Hepatocyte (in vitro differentiated cells): Measurements from ENCODE around the gene DOHH. TPM values are rescaled to one million over a fixed set of nuclear protein-coding genes. Genes with fewer than 3 reads are reported as not detected.

Experiments
- DNase-seq: peaks from one replicate; pipeline ENCODE4 v3.0.0-alpha.2; 2016; ENCODE audit warnings: low spot score
- H2AFZ ChIP-seq: fragments of 200-600 bp; sonication (generic); 2 replicates; pipeline ENCODE4 v1.6.0; 2016; ENCODE audit warnings: antibody characterized with exemption, mild to moderate bottlenecking
- H3K27ac ChIP-seq: fragments of 200-600 bp; sonication (generic); 2 replicates; pipeline ENCODE4 v1.5.1; 2016; ENCODE audit warnings: mild to moderate bottlenecking
- H3K27me3 ChIP-seq: fragments of 200-600 bp; sonication (generic); 2 replicates; pipeline ENCODE4 v1.6.1; 2016
- H3K36me3 ChIP-seq: fragments of 200-600 bp; sonication (generic); replicated peaks from 2 replicates; pipeline ENCODE4 v1.5.1; 2016; ENCODE audit warnings: low read depth; ENCODE audit not compliant: insufficient read depth
- H3K4me1 ChIP-seq: fragments of 200-600 bp; sonication (generic); 2 replicates; pipeline ENCODE4 v1.5.1; 2016; ENCODE audit warnings: mild to moderate bottlenecking, moderate library complexity; ENCODE audit not compliant: insufficient read depth
- H3K4me2 ChIP-seq: fragments of 200-600 bp; sonication (generic); 2 replicates; pipeline ENCODE4 v1.6.0; 2016
- H3K4me3 ChIP-seq: fragments of 200-600 bp; sonication (generic); 2 replicates; pipeline ENCODE4 v1.5.1; 2016; ENCODE audit warnings: mild to moderate bottlenecking
- H3K79me2 ChIP-seq: fragments of 200-600 bp; sonication (generic); 2 replicates; pipeline ENCODE4 v1.6.0; 2017; ENCODE audit warnings: mild to moderate bottlenecking
- H3K9me2 ChIP-seq: fragments of 200-600 bp; sonication (generic); replicated peaks from 2 replicates; pipeline ENCODE4 v1.6.0; 2017; ENCODE audit warnings: mild to moderate bottlenecking; ENCODE audit not compliant: insufficient read depth
- H3K9me3 ChIP-seq: fragments of 200-600 bp; sonication (generic); 2 replicates; pipeline ENCODE4 v1.5.1; 2016; ENCODE audit warnings: low read depth, mild to moderate bottlenecking
- H4K20me1 ChIP-seq: fragments of 200-600 bp; sonication (generic); 2 replicates; pipeline ENCODE4 v1.6.0; 2016; ENCODE audit warnings: mild to moderate bottlenecking; ENCODE audit not compliant: insufficient read depth, poor library complexity, severe bottlenecking
- CTCF ChIP-seq: fragments of 200-600 bp; sonication (generic); IDR thresholded peaks from 2 replicates; pipeline ENCODE4 v1.5.1; 2016; ENCODE audit warnings: antibody characterized with exemption, mild to moderate bottlenecking; ENCODE audit not compliant: poor library complexity
- EZH2 ChIP-seq: fragments of 200-600 bp; sonication (generic); IDR thresholded peaks from 2 replicates; pipeline ENCODE4 v1.6.1; 2016; ENCODE audit warnings: antibody characterized with exemption, mild to moderate bottlenecking, borderline replicate concordance
- EZH2phosphoT487 ChIP-seq: fragments of 200-600 bp; sonication (generic); IDR thresholded peaks from one replicate; pipeline ENCODE4 v1.6.1; 2018; ENCODE audit warnings: antibody characterized with exemption, mild to moderate bottlenecking, low read depth, moderate library complexity; ENCODE audit not compliant: unreplicated experiment, severe bottlenecking
- WGBS: methylation state at CpG from one replicate; pipeline ENCODE4 v1.1.6; 2016; ENCODE audit warnings: low lambda C conversion rate; ENCODE audit errors: missing lambda C conversion rate; 5-methylcytosine and 5-hydroxymethylcytosine counted together
- polyA plus RNA-seq: library from polyadenylated mRNA; unstranded; fragments of >200 nt; fragmentation: Nextera tagmentation; extraction: Ambion mirVana; gene quantifications from 2 replicates; pipeline ENCODE4 v1.2.1, GENCODE V29; 2016
- total RNA-seq: library from RNA; depleted of rRNA; stranded (reverse); fragments of >200 nt; gene quantifications from 2 replicates; pipeline ENCODE4 v1.2.3, GENCODE V29; 2014

DOHH gene
- total and polyA plus RNA-seq, 2 experiments from 2014 or later: 14.9 to 17.6 TPM

DNA sequence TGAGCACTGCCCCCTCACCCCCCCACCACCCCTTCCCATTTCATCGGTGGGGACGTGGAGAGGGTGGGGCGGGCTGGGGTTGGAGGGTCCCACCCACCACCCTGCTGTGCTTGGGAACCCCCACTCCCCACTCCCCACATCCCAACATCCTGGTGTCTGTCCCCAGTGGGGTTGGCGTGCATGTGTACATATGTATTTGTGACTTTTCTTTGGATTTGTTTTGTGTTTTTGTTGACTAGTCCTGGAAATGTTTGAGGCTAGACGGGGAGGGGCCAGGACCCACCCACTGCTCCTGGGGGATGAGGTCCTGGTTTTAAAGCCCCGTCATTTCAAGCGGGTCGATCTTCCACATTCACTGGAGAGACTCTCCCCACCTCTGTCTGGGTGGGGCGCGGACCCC is 35.5 kb upstream of the DOHH start:
- Histone ChIP-seq H4K20me1 (peaks cover 3% of the 10 kb centered on the region), H3K4me1 (no peaks in the 10 kb centered on the region), H3K36me3 (no peaks in the 10 kb centered on the region), H2AFZ (no peak overlapping the region), H3K27me3 (no peaks in the 10 kb centered on the region), H3K9me3 (no peaks in the 10 kb centered on the region), H3K79me2 (no peaks in the 10 kb centered on the region), H3K9me2 (no peaks in the 10 kb centered on the region), H3K27ac (no peak overlapping the region), H3K4me2 (no peak overlapping the region), H3K4me3 (no peak overlapping the region)
- no peak for DNase-seq
- TF ChIP-seq EZH2phosphoT487 (no peak), CTCF (no peak), EZH2 (no peak)
- WGBS: 98% methylated on average over 6 of the region's 10 CpGs

DNA sequence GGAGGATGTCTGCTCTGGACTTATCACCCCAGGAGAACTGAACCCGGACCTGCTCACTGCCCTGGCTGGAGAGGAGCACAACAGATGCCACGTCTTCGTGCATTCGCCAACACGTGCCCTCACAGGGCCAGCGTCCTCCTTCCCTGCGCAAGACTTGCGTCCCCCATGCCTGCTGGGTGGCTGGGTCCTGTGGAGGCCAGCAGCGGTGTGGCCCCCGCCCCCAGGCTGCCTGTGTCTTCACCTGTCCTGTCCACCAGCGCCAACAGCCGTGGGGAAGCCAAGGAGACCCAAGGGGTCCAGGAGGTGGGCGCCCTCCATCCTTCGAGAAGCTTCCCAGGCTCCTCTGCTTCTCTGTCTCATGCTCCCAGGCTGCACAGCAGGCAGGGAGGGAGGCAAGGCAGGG is 35.1 kb upstream of the DOHH start:
- Histone ChIP-seq H3K4me1 (no peaks in the 10 kb centered on the region), H3K36me3 (no peaks in the 10 kb centered on the region)
- TF ChIP-seq CTCF (no peak), EZH2phosphoT487 (no peak), EZH2 (no peak)

GRCh38 chr19:3535235-3535535 is 34.7 kb upstream of the DOHH start:
- H4K20me1 ChIP-seq: peaks cover 3% of the 10 kb centered on the region
- H3K27ac ChIP-seq: no peak overlapping the region
- no peaks in the 10 kb centered on the region for H3K9me3 ChIP-seq
- H3K36me3 ChIP-seq: no peaks in the 10 kb centered on the region
- no peaks in the 10 kb centered on the region for H3K79me2 ChIP-seq
- H3K4me2 ChIP-seq: no peak overlapping the region
- WGBS: 95% methylated on average over 9 of the region's 9 CpGs
- H3K4me3 ChIP-seq: no peak overlapping the region
- no peaks in the 10 kb centered on the region for H3K4me1 ChIP-seq
- DNase-seq: no peak
- H3K9me2 ChIP-seq: no peaks in the 10 kb centered on the region
- no peak for TF ChIP-seq EZH2
- no peak for TF ChIP-seq CTCF
- no peak for TF ChIP-seq EZH2phosphoT487
- no peaks in the 10 kb centered on the region for H3K27me3 ChIP-seq
- H2AFZ ChIP-seq: no peak overlapping the region

More for the DNA sequence above, 35.1 kb upstream of the DOHH start:
- Histone ChIP-seq H2AFZ (no peak overlapping the region), H3K79me2 (no peaks in the 10 kb centered on the region), H3K4me2 (no peak overlapping the region), H3K4me3 (no peak overlapping the region), H3K9me3 (no peaks in the 10 kb centered on the region), H3K27ac (no peak overlapping the region), H4K20me1 (peaks cover 3% of the 10 kb centered on the region), H3K9me2 (no peaks in the 10 kb centered on the region), H3K27me3 (no peaks in the 10 kb centered on the region)
- DNase-seq: no peak
- 93% methylated on average over 14 of the region's 14 CpGs for WGBS
